BLaER1 treated with 17β-estradiol and CSF1 and Interleukin-3, amounts not matched to agents 10 nM and 100 nM (cell line): Measurements from ENCODE around the gene UBE4B.

Source experiments
- H3K27ac ChIP-seq, 11 experiments: shearing (Covaris generic); formaldehyde crosslinking; 2 replicates each; pipeline ENCODE4 v1.8.1; 2022
- H3K27me3 ChIP-seq, 11 experiments: shearing (Covaris generic); formaldehyde crosslinking; 2 replicates each; pipeline ENCODE4 v1.8.1; 2022
- H3K36me3 ChIP-seq, 11 experiments: shearing (Covaris generic); formaldehyde crosslinking; 2 replicates each; pipeline ENCODE4 v1.8.1; 2022
- H3K4me1 ChIP-seq, 10 experiments: shearing (Covaris generic); formaldehyde crosslinking; 2 replicates each; pipeline ENCODE4 v1.8.1; 2022
- H3K4me2 ChIP-seq, 11 experiments: shearing (Covaris generic); formaldehyde crosslinking; 2 replicates each; pipeline ENCODE4 v1.8.1; 2022
- H3K4me3 ChIP-seq, 10 experiments: shearing (Covaris generic); formaldehyde crosslinking; 2 replicates each; pipeline ENCODE4 v1.8.1; 2022
- H3K9ac ChIP-seq, 11 experiments: shearing (Covaris generic); formaldehyde crosslinking; 2 replicates each; pipeline ENCODE4 v1.8.1; 2022
- H3K9me3 ChIP-seq, 11 experiments: shearing (Covaris generic); formaldehyde crosslinking; replicated peaks in 1 of 11; 2 replicates each; pipeline ENCODE4 v1.8.1; 2022
- H4K20me1 ChIP-seq, 11 experiments: shearing (Covaris generic); formaldehyde crosslinking; 2 replicates each; pipeline ENCODE4 v1.8.1; 2022
- Cebpa-rat ChIP-seq, 11 experiments: shearing (Covaris generic); IDR thresholded peaks; 2 replicates each; pipeline ENCODE4 v1.8.1; 2022

UBE4B gene

GRCh38 chr1:10207810-10208209 is 175.1 kb downstream of the UBE4B start:
- H4K20me1 ChIP-seq = peaks cover 0 to 17% (median 11%) of the 10 kb centered on the region in 11 experiments; a peak in 12 of 22 replicates
- no peaks in the 10 kb centered on the region for H3K27me3 ChIP-seq
- H3K4me2 ChIP-seq = peak overlapping the region in 3 of 11 experiments; percentile 69 to 81 (median 80); a peak in 1 of 22 replicates
- H3K4me3 ChIP-seq = no peak overlapping the region
- H3K27ac ChIP-seq = peak overlapping the region in 4 of 11 experiments; percentile 20 to 91 (median 40); a peak in 5 of 22 replicates
- H3K4me1 ChIP-seq = peaks cover 15 to 32% (median 26%) of the 10 kb centered on the region in 10 experiments
- no peaks in the 10 kb centered on the region for H3K9me3 ChIP-seq
- no peaks in the 10 kb centered on the region for H3K36me3 ChIP-seq
- no peak overlapping the region for H3K9ac ChIP-seq
- TF ChIP-seq Cebpa-rat (IDR thresholded peaks at IDR 0.05) = no peak

GRCh38 chr1:10208537-10208936 is 175.8 kb downstream of the UBE4B start:
- peak overlapping the region in 4 of 11 experiments; percentile 20 to 91 (median 40); a peak in 5 of 22 replicates for H3K27ac ChIP-seq
- no peak overlapping the region for H3K9ac ChIP-seq
- no peaks in the 10 kb centered on the region for H3K27me3 ChIP-seq
- H3K9me3 ChIP-seq = no peaks in the 10 kb centered on the region
- H3K4me2 ChIP-seq = peak overlapping the region in 7 of 11 experiments; percentile 11 to 94 (median 71); a peak in 11 of 22 replicates
- H4K20me1 ChIP-seq = peaks cover 0 to 22% (median 17%) of the 10 kb centered on the region in 11 experiments; a peak in 16 of 22 replicates
- no peak overlapping the region for H3K4me3 ChIP-seq
- peak in 2 of 11 experiments; percentile 34 to 46; a peak in 2 of 22 replicates for TF ChIP-seq Cebpa-rat (IDR thresholded peaks at IDR 0.05)
- H3K4me1 ChIP-seq = peaks cover 15 to 36% (median 27%) of the 10 kb centered on the region in 10 experiments
- no peaks in the 10 kb centered on the region for H3K36me3 ChIP-seq

- no peaks in the 10 kb centered on the region for H3K9me3 ChIP-seq
- H3K36me3 ChIP-seq = no peaks in the 10 kb centered on the region
- H3K4me2 ChIP-seq = peak overlapping the region; percentile 69 to 94 (median 81)
- H3K27ac ChIP-seq = peak overlapping the region; percentile 81 to 96 (median 86); a peak in 20 of 22 replicates
- H3K9ac ChIP-seq = peak overlapping the region; percentile 89 to 99 (median 92)
- H3K27me3 ChIP-seq = no peaks in the 10 kb centered on the region
- H4K20me1 ChIP-seq = peaks cover 7 to 32% (median 26%) of the 10 kb centered on the region in 11 experiments; a peak in 18 of 22 replicates
- no peak for TF ChIP-seq Cebpa-rat (IDR thresholded peaks at IDR 0.05)
- H3K4me1 ChIP-seq = peaks cover 15 to 39% (median 30%) of the 10 kb centered on the region in 10 experiments
- peak overlapping the region; percentile 91 to 99 (median 98) for H3K4me3 ChIP-seq
Observed at GRCh38 chr1:10209590-10209904, 176.8 kb downstream of the UBE4B start.

GRCh38 chr1:10209905-10210810 is 177.4 kb downstream of the UBE4B start, which contains the start of gene KIF1B:
Gene KIF1B, plus strand, starts transcription at chr1:10210570. Its CDS starts 21,759 bp downstream, at chr1:10232329.
- H3K27ac ChIP-seq = peak within 1 kb of the TSS; percentile 81 to 96 (median 86)
- H3K27me3 ChIP-seq = no peaks in the 10 kb centered on the region
- peak within 1 kb of the TSS; percentile 76 to 100 (median 94) for H3K4me2 ChIP-seq
- H3K9me3 ChIP-seq = no peaks in the 10 kb centered on the region
- peak within 1 kb of the TSS; percentile 89 to 99 (median 92) for H3K9ac ChIP-seq
- peaks cover 15 to 39% (median 30%) of the 10 kb centered on the region in 10 experiments for H3K4me1 ChIP-seq
- TF ChIP-seq Cebpa-rat (IDR thresholded peaks at IDR 0.05) = no peak
- peak within 1 kb of the TSS; percentile 91 to 99 (median 98) for H3K4me3 ChIP-seq
- peaks cover 7 to 35% (median 29%) of the 10 kb centered on the region in 11 experiments; a peak in 18 of 22 replicates for H4K20me1 ChIP-seq
- no peaks in the 10 kb centered on the region for H3K36me3 ChIP-seq

- no peak for TF ChIP-seq Cebpa-rat (IDR thresholded peaks at IDR 0.05)
- no peaks in the 10 kb centered on the region for H3K27me3 ChIP-seq
- peak overlapping the region; percentile 91 to 99 (median 98) for H3K4me3 ChIP-seq
- H3K9ac ChIP-seq = peak overlapping the region; percentile 89 to 99 (median 92)
- no peaks in the 10 kb centered on the region for H3K36me3 ChIP-seq
- peaks cover 11 to 44% (median 38%) of the 10 kb centered on the region in 11 experiments; a peak in 19 of 22 replicates for H4K20me1 ChIP-seq
- peak overlapping the region; percentile 76 to 100 (median 94) for H3K4me2 ChIP-seq
- peak overlapping the region; percentile 81 to 96 (median 86) for H3K27ac ChIP-seq
- peaks cover 15 to 45% (median 30%) of the 10 kb centered on the region in 10 experiments for H3K4me1 ChIP-seq
- no peaks in the 10 kb centered on the region for H3K9me3 ChIP-seq
Observed at GRCh38 chr1:10210841-10211804, 178.4 kb downstream of the UBE4B start.

- H3K4me1 ChIP-seq = peaks cover 15 to 52% (median 30%) of the 10 kb centered on the region in 10 experiments
- peak overlapping the region; percentile 76 to 100 (median 94) for H3K4me2 ChIP-seq
Observed at GRCh38 chr1:10211805-10212410, 179.2 kb downstream of the UBE4B start.

GRCh38 chr1:10212476-10212875 is 179.7 kb downstream of the UBE4B start:
- no peak overlapping the region for H3K27ac ChIP-seq
- TF ChIP-seq Cebpa-rat (IDR thresholded peaks at IDR 0.05) = no peak

More at GRCh38 chr1:10211805-10212410, 179.2 kb downstream of the UBE4B start:
- Histone ChIP-seq H3K36me3 (no peaks in the 10 kb centered on the region), H3K9ac (peak overlapping the region; percentile 89 to 99 (median 92); a peak in 21 of 22 replicates), H3K4me3 (peak overlapping the region; percentile 91 to 99 (median 98)), H3K9me3 (no peaks in the 10 kb centered on the region), H3K27ac (peak overlapping the region in 5 of 11 experiments; percentile 85 to 96 (median 90); a peak in 5 of 22 replicates), H4K20me1 (peaks cover 17 to 52% (median 46%) of the 10 kb centered on the region in 11 experiments; a peak in 20 of 22 replicates), H3K27me3 (no peaks in the 10 kb centered on the region)
- TF ChIP-seq Cebpa-rat (IDR thresholded peaks at IDR 0.05) = no peak

More at GRCh38 chr1:10212476-10212875, 179.7 kb downstream of the UBE4B start:
- H3K9ac ChIP-seq = peak overlapping the region in 4 of 11 experiments; percentile 94 to 99 (median 97); a peak in 4 of 22 replicates
- H3K9me3 ChIP-seq = no peaks in the 10 kb centered on the region
- peaks cover 15 to 57% (median 30%) of the 10 kb centered on the region in 10 experiments for H3K4me1 ChIP-seq
- H3K4me2 ChIP-seq = peak overlapping the region; percentile 76 to 100 (median 94); a peak in 20 of 22 replicates
- H3K36me3 ChIP-seq = no peaks in the 10 kb centered on the region
- H4K20me1 ChIP-seq = peaks cover 22 to 58% (median 52%) of the 10 kb centered on the region in 11 experiments; a peak in 20 of 22 replicates
- H3K27me3 ChIP-seq = no peaks in the 10 kb centered on the region
- H3K4me3 ChIP-seq = peak overlapping the region in 1 of 10 experiments; percentile 98; a peak in 1 of 20 replicates
